Kidney tubule cell (primary cell): ENCODE results near the gene NUAK1.

ENCODE experiments used
- DNase-seq: peaks from one replicate; pipeline ENCODE4 v3.0.0-alpha.2; 2018; ENCODE audit warnings: low spot score

Gene NUAK1

GRCh38 chr12:106130474-106131113, 8.2 kb downstream of the NUAK1 start:
- no peak for DNase-seq

- DNase-seq = no peak
Observed at GRCh38 chr12:106128585-106129328, 10.0 kb downstream of the NUAK1 start.

- no peak for DNase-seq
Observed at GRCh38 chr12:106127338-106128126, 11.2 kb downstream of the NUAK1 start.

- peak; percentile 86 for DNase-seq
Observed at GRCh38 chr12:106126441-106127337, 12.1 kb downstream of the NUAK1 start.

GRCh38 chr12:106125351-106126095, 13.2 kb downstream of the NUAK1 start:
- DNase-seq = no peak

GRCh38 chr12:106123551-106124081, 15.1 kb downstream of the NUAK1 start:
- no peak for DNase-seq

GRCh38 chr12:106123110-106123509, 15.6 kb downstream of the NUAK1 start:
- DNase-seq = no peak

GRCh38 chr12:106122004-106122403, 16.8 kb downstream of the NUAK1 start:
- DNase-seq = no peak

GRCh38 chr12:106120519-106121105, 18.1 kb downstream of the NUAK1 start:
- no peak for DNase-seq

GRCh38 chr12:106119301-106119700, 19.5 kb downstream of the NUAK1 start:
- DNase-seq = peak; percentile 38

GRCh38 chr12:106118381-106119130, 20.2 kb downstream of the NUAK1 start:
- DNase-seq = no peak

- no peak for DNase-seq
Observed at GRCh38 chr12:106115440-106115839, 23.3 kb downstream of the NUAK1 start.

GRCh38 chr12:106114447-106115068, 24.2 kb downstream of the NUAK1 start:
- peak; percentile 42 for DNase-seq

GRCh38 chr12:106113824-106114446, 24.8 kb downstream of the NUAK1 start:
- no peak for DNase-seq

GRCh38 chr12:106113446-106113823, 25.3 kb downstream of the NUAK1 start:
- DNase-seq = no peak

GRCh38 chr12:106113042-106113441, 25.7 kb downstream of the NUAK1 start:
- DNase-seq = peak; percentile 77

GRCh38 chr12:106112145-106112821, 26.5 kb downstream of the NUAK1 start:
- DNase-seq = peak; percentile 71

- DNase-seq = peak; percentile 27
Observed at GRCh38 chr12:106110626-106111300, 28.0 kb downstream of the NUAK1 start.
